Keratinocyte (primary cell): ENCODE results near the gene ZDHHC7. TPM values are rescaled to one million over a fixed set of nuclear protein-coding genes. Genes with fewer than 3 reads are reported as not detected.

Experiments used
- DNase-seq: peaks from one replicate; pipeline ENCODE4 v3.0.0-alpha.2; 2011; ENCODE audit warnings: low read depth, missing footprints, low spot score
- FAIRE-seq: peaks from 2 replicates; lab custom pipeline; 2011; peaks lifted over from hg19 to GRCh38; lab: Jason Lieb, UNC
- H2AFZ ChIP-seq: 2 replicates; pipeline ENCODE4 v1.6.0; 2012; ENCODE audit warnings: low read length, control low read depth, inconsistent platforms; ENCODE audit not compliant: control insufficient read depth
- H3K27ac ChIP-seq: 2 replicates; pipeline ENCODE4 v1.5.1; 2011; ENCODE audit warnings: low read length; ENCODE audit not compliant: control insufficient read depth, insufficient read depth
- H3K27me3 ChIP-seq: 3 replicates; pipeline ENCODE4 v1.6.0; 2011; ENCODE audit warnings: low read length; ENCODE audit not compliant: control insufficient read depth, insufficient read depth; ENCODE audit errors: extremely low read depth
- H3K36me3 ChIP-seq, 2 experiments: 2 replicates in 1 of 2; 3 replicates in 1 of 2; pipeline ENCODE4 v1.5.1; 2011; ENCODE audit warnings: low read length in 2 of 2, mild to moderate bottlenecking in 1 of 2; ENCODE audit not compliant: control insufficient read depth in 2 of 2, insufficient read depth in 2 of 2; ENCODE audit errors: extremely low read depth in 1 of 2
- H3K4me1 ChIP-seq: 3 replicates; pipeline ENCODE4 v1.5.1; 2011; ENCODE audit warnings: low read length; ENCODE audit not compliant: control insufficient read depth, insufficient read depth; ENCODE audit errors: extremely low read depth
- H3K4me2 ChIP-seq: 3 replicates; pipeline ENCODE4 v1.6.0; 2011; ENCODE audit warnings: low read depth, low read length; ENCODE audit not compliant: control insufficient read depth, insufficient read depth; ENCODE audit errors: extremely low read depth
- H3K4me3 ChIP-seq, 3 experiments: fragments of 200-600 bp in 1 of 3; sonication (generic) in 1 of 3; 2 replicates in 2 of 3; 3 replicates in 1 of 3; pipeline ENCODE4 v1.5.1; 2011 to 2016; ENCODE audit warnings: low read length in 3 of 3, mild to moderate bottlenecking in 3 of 3, control low read depth in 2 of 3, inconsistent platforms in 1 of 3, low read depth in 1 of 3, mixed read lengths in 1 of 3, mixed run types in 1 of 3, moderate library complexity in 1 of 3; ENCODE audit not compliant: control insufficient read depth in 2 of 3, insufficient read depth in 2 of 3; ENCODE audit errors: extremely low read depth in 1 of 3
- H3K79me2 ChIP-seq: 2 replicates; pipeline ENCODE4 v1.6.0; 2012; ENCODE audit warnings: low read length; ENCODE audit not compliant: control insufficient read depth, insufficient read depth
- H3K9ac ChIP-seq: 3 replicates; pipeline ENCODE4 v1.6.0; 2011; ENCODE audit warnings: low read length; ENCODE audit not compliant: control insufficient read depth, insufficient read depth; ENCODE audit errors: extremely low read depth
- H3K9me1 ChIP-seq: 3 replicates; pipeline ENCODE4 v1.6.0; 2011; ENCODE audit warnings: low read length; ENCODE audit not compliant: control insufficient read depth, insufficient read depth; ENCODE audit errors: extremely low read depth
- H3K9me3 ChIP-seq: 2 replicates; pipeline ENCODE4 v1.5.1; 2012; ENCODE audit warnings: low read depth, low read length; ENCODE audit not compliant: control insufficient read depth
- H4K20me1 ChIP-seq: 3 replicates; pipeline ENCODE4 v1.6.0; 2011; ENCODE audit warnings: low read length; ENCODE audit not compliant: control insufficient read depth, insufficient read depth; ENCODE audit errors: extremely low read depth
- CTCF ChIP-seq, 3 experiments: IDR thresholded peaks in 1 of 3; conservative IDR thresholded peaks in 1 of 3; optimal IDR thresholded peaks in 1 of 3; 2 replicates in 2 of 3; 3 replicates in 1 of 3; pipeline versions ENCODE3 to v1.5.1; 2011; ENCODE audit warnings: low read length in 3 of 3, mild to moderate bottlenecking in 3 of 3, moderate library complexity in 2 of 3, control low read depth in 1 of 3, inconsistent platforms in 1 of 3; ENCODE audit not compliant: insufficient read depth in 2 of 3; ENCODE audit errors: extremely low read depth in 1 of 3
- EZH2 ChIP-seq: IDR thresholded peaks from one replicate; pipeline ENCODE4 v1.6.1; 2012; ENCODE audit warnings: inconsistent platforms, mild to moderate bottlenecking, low read length, moderate library complexity
- dilution Hi-C: fragments of 300-500 bp; cut with MboI; formaldehyde crosslinking; loops from one replicate; pipeline ENCODE4 v1.7.0; 2020; ENCODE audit warnings: low sequenced_read_pairs; ENCODE audit not compliant: extremely low pct_ligation_motif_present
- polyA plus RNA-seq, 5 experiments: library from polyadenylated mRNA; depleted of rRNA in 3 of 5; stranded (reverse) in 3 of 5; stranded (forward) in 1 of 5; unstranded in 1 of 5; fragments of >200 nt; gene quantifications; 1 replicate in 1 of 5; 2 replicates in 3 of 5; 3 replicates in 1 of 5; pipeline versions ENCODE4 v1.2.1 to v1.2.3, GENCODE V29; 2011 to 2012; ENCODE audit warnings: missing spikeins in 2 of 5, low read depth in 1 of 5, low replicate concordance in 1 of 5

ZDHHC7 gene
- polyA plus RNA-seq, 1 donor (not counting 4 experiments of a cell fraction or from before 2014, with no cell fraction given) = 37.8 TPM

DNA sequence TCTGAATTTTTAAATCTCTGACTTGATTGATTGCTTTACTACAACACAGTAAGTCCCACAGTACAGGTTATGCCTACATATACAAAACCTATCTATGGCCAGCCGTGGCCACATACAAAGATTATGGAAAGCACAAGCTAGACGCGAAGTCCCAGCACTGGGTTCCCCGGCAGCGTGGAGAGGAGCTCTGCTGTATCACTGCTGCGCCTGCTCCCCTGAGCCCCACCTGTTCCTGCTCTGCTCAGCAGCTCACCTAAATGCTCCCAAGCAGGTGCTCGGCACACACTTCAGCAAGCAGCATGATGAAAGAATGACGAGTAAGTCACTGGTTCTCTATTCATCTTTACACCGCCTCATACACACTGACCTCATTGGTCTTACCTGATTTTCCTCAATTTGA is 20.6 kb downstream of the ZDHHC7 start:
- H3K9me3 ChIP-seq = no peaks in the 10 kb centered on the region
- no peaks in the 10 kb centered on the region for H3K27me3 ChIP-seq
- H3K4me3 ChIP-seq = no peak overlapping the region
- H2AFZ ChIP-seq = no peak overlapping the region
- no peak overlapping the region for H3K9ac ChIP-seq
- no peak overlapping the region for H3K4me2 ChIP-seq
- TF ChIP-seq EZH2 (no peak), CTCF (optimal IDR thresholded peaks at IDR 0.05 in 1 of 3, IDR thresholded peaks at IDR 0.05 in 1 of 3, conservative IDR thresholded peaks at IDR 0.05 in 1 of 3; ENCODE audit: extremely low read depth in 1 of 3, insufficient read depth in 2 of 3, low read length in 3 of 3) (no peak)
- H3K9me1 ChIP-seq = no peaks in the 10 kb centered on the region
- H4K20me1 ChIP-seq = no peaks in the 10 kb centered on the region
- FAIRE-seq (no peak), DNase-seq (no peak)
- peaks cover 36 to 46% of the 10 kb centered on the region in 2 experiments for H3K36me3 ChIP-seq
- dilution Hi-C loops = no loop called here
- H3K79me2 ChIP-seq = peaks cover 63% of the 10 kb centered on the region
- peaks cover 21% of the 10 kb centered on the region for H3K4me1 ChIP-seq
- no peak overlapping the region for H3K27ac ChIP-seq

DNA sequence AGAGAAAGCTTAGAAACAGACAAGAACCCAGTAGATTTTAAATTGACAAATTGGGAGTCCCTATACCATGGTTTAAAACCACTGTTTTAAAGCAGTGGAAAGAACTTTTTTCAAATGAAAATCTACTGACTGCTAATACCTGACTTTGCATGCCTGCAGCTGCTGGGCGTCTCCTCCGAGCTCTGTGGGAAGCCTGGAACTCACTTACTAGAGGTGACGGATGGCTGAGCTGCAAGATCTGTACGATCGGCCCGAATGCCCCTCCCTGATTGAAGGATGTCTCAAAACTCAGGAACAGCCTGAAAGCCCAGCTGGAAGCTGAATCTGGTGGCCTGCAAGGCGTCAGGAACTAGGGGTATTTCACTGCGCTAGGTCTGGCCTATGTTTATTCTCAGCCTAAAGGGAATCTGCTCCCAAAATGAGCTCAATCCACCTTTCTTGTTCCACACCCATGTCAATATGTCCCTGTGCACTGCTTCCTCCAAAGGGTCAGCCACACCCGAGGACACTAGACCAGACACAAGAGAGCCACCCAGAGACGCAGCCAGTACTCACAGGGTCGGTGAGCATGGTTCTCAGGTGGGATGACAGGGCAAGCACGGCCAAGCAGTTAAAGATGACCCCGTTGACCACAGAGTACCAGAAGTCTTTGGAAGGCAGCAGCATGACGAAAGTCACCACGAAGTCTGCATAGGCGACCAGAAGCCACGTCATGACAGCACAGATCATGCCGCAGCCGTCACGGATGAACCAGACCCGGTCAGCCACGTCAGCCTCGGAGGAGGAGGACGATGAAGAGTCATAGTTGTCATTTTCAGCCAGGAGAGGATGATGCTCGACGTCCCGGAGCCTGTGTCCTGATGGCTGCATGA is 21.4 kb downstream of the ZDHHC7 start:
- Histone ChIP-seq H3K9ac (no peak overlapping the region), H3K27ac (no peak overlapping the region), H3K4me2 (no peak overlapping the region), H3K36me3 (peaks cover 36 to 47% of the 10 kb centered on the region in 2 experiments), H3K27me3 (no peaks in the 10 kb centered on the region), H3K9me1 (no peaks in the 10 kb centered on the region), H4K20me1 (peaks cover 4% of the 10 kb centered on the region), H3K79me2 (peaks cover 66% of the 10 kb centered on the region), H3K4me3 (no peak overlapping the region), H3K4me1 (peaks cover 21% of the 10 kb centered on the region), H2AFZ (no peak overlapping the region), H3K9me3 (no peaks in the 10 kb centered on the region)
- dilution Hi-C loops = no loop called here
- FAIRE-seq (no peak), DNase-seq (no peak)
- no peak for TF ChIP-seq EZH2
- no peak for TF ChIP-seq CTCF (optimal IDR thresholded peaks at IDR 0.05 in 1 of 3, IDR thresholded peaks at IDR 0.05 in 1 of 3, conservative IDR thresholded peaks at IDR 0.05 in 1 of 3; ENCODE audit: extremely low read depth in 1 of 3, insufficient read depth in 2 of 3, low read length in 3 of 3)
